ENCODE results near the gene ZNF814.
"Not testable (repeated sequence)": the region's sequence is repeated elsewhere in the genome, so short reads cannot be mapped to it uniquely, and the experiment has no call there.

ZNF814 gene

DNA sequence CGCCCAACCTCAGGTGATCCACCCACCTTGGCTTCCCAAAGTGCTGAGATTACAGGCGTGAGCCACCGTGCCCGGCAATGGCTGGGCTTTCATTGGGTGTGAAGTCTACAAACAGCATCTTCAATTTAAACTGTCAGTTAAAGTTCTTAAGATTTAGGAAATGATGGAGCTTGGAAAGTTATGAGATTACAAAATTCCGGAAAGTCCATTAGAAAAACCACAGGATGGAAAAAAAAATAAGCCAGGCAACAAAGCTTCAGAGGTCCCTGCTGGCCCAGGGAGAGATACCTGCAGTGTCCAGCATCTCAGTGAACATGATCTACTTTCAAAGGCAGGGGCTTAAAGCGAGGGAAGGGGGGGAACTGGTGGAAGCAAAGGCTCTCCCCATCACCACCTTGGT, 63.3 kb downstream of the ZNF814 start:
- in situ Hi-C loops (cut with HindIII; ENCODE audit: low sequenced_read_pairs) = no loop called here
- no peak overlapping the region for H3K4me3 ChIP-seq (ENCODE audit: low read depth, low read length)
- TF ChIP-seq, protein P1, sequence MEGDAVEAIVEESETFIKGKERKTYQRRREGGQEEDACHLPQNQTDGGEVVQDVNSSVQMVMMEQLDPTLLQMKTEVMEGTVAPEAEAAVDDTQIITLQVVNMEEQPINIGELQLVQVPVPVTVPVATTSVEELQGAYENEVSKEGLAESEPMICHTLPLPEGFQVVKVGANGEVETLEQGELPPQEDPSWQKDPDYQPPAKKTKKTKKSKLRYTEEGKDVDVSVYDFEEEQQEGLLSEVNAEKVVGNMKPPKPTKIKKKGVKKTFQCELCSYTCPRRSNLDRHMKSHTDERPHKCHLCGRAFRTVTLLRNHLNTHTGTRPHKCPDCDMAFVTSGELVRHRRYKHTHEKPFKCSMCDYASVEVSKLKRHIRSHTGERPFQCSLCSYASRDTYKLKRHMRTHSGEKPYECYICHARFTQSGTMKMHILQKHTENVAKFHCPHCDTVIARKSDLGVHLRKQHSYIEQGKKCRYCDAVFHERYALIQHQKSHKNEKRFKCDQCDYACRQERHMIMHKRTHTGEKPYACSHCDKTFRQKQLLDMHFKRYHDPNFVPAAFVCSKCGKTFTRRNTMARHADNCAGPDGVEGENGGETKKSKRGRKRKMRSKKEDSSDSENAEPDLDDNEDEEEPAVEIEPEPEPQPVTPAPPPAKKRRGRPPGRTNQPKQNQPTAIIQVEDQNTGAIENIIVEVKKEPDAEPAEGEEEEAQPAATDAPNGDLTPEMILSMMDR (IDR thresholded peaks at IDR 0.05; ENCODE audit: low read depth, low read length, missing control alignments) = no peak
- DNase-seq (ENCODE audit: low read depth) = no peak

DNA sequence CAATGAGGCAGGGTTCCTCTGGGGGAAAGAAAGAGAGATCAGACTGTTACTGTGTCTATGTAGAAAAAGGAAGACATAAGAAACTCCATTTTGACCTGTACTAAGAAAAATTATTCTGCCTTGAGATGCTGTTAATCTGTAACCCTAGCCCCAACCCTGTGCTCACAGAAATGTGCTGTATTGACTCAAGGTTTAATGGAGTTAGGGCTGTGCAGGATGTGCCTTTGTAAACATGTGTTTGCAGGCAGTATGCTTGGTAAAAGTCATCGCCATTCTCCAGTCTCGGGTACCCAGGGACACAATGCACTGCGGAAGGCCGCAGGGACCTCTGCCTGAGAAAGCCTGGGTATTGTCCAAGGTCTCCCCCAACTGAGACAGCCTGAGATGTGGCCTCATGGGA, 65.2 kb downstream of the ZNF814 start:
- in situ Hi-C loops (cut with HindIII; ENCODE audit: low sequenced_read_pairs); H3K4me3 ChIP-seq (ENCODE audit: low read depth, low read length); DNase-seq (ENCODE audit: low read depth): not testable (repeated sequence)

DNA sequence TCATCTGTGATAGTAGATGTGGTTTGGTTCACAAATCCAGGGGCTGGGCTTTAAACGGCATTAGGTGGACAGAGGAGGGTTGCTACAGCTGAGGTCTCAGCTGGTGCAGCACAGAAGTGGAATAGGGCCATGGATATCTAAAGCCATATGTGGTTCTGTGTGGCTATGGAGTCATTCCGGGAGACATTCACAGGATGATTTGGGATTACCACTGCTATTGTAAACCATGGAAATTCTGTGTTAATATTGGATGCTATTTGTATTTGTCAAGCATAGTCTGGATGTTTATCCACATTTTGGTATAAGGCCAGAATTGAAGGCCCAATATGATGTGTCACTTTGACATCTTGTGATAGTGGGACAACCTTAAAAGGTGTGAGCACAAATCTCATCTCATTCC, 65.7 kb downstream of the ZNF814 start:
- H3K4me3 ChIP-seq (ENCODE audit: low read depth, low read length); in situ Hi-C loops (cut with HindIII; ENCODE audit: low sequenced_read_pairs); DNase-seq (ENCODE audit: low read depth): not testable (repeated sequence)

DNA sequence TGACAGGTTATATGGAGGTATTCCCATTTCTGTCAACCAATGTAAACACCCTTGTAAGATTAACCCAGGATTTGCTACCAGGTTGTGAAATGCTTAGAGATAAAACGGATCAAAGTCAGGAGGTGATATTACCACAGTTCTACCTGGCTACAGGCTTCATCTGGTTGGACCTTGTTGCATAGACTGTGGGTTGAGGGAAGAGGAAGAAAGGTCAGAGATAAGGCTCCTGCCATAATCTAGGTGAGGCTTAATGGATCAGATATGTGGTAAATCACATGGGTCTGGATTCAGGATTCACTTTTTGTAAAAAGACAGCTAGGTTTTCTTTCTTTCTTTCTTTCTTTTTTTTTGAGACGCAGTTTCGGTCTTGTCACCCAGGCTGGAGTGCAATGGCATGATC, 67.3 kb downstream of the ZNF814 start:
- in situ Hi-C loops (cut with HindIII; ENCODE audit: low sequenced_read_pairs); DNase-seq (ENCODE audit: low read depth); H3K4me3 ChIP-seq (ENCODE audit: low read depth, low read length): not testable (repeated sequence)

DNA sequence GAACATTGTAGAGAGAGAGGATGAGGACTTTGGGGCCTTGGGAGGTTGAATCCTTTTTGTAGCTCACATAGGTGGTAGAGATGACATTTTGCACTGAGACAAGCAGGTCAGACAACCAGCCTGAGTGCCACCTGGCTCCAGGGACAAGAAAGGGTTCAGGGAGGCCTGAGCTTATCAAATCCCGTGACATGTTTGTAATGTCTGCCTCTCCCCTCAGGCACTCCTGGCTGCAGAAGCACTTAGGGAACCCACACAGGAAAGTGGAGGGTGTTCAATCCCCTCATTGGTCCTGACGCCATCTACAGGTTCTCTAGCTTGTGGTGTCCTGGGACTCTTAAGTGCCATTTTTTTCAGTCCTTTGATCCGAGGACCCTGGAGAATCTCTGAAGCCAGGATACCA, 67.7 kb downstream of the ZNF814 start:
- in situ Hi-C loops (cut with HindIII; ENCODE audit: low sequenced_read_pairs); H3K4me3 ChIP-seq (ENCODE audit: low read depth, low read length); DNase-seq (ENCODE audit: low read depth): not testable (repeated sequence)

DNA sequence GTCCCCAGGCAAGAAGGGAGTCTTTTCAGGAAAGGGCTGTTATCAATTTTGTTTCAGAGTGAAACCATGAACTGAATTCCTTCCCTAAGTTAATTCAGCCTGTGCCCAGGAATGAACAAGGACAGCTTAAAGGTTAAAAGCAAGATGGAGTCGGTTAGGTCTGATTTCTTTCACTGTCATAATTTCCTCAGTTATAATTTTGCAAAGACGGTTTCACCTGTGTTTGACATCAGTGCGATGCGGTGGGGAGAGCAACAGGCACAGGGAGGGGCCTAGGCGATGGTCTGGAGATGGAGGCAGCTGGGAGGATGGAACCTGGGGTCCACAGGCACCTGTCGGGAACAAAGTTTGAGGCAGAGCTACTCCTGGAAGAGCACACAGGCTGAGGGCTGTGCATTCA, 68.2 kb downstream of the ZNF814 start:
- in situ Hi-C loops (cut with HindIII; ENCODE audit: low sequenced_read_pairs) = no loop called here
- TF ChIP-seq, protein P1 (IDR thresholded peaks at IDR 0.05; ENCODE audit: low read depth, low read length, missing control alignments) = no peak

DNA sequence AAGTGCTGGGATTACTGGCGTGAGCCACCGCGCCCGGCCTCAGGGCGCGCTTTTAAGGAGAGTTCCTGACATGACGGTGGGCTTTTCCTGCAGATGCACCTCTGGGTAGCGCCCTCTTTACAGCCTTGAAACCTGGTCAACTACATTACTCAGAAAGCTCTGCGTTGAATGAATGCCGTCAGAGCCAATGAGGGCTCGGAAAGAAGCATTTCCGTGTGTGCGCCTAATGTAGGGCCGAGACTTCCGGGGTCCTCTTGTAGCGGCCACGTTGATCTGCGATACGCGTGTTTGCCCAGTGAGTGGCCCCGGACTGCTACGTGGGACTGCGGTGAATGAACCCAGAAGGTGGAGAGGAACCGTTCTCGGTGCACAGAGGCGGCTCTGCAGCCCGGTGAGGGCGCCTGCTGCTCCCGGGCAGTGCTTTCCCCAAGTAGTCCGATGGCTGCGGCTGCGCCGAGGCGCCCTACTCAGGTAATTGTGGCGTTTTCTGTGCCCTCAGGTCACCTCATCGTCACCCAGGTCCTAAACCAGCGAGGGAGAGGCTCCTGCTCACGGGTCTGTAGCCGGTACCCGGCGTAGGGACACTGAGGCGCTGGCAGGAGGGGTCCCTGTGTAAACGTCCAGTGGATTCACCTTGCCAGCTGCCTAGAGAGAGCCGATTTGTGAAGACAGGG, 69.2 kb downstream of the ZNF814 start:
- TF ChIP-seq, protein P1 (IDR thresholded peaks at IDR 0.05; ENCODE audit: low read depth, low read length, missing control alignments) = peak; percentile 35

More for the DNA sequence above, 68.2 kb downstream of the ZNF814 start:
- H3K4me3 ChIP-seq (ENCODE audit: low read depth, low read length) = peak overlapping the region; percentile 97
- DNase-seq (ENCODE audit: low read depth) = no peak

DNA sequence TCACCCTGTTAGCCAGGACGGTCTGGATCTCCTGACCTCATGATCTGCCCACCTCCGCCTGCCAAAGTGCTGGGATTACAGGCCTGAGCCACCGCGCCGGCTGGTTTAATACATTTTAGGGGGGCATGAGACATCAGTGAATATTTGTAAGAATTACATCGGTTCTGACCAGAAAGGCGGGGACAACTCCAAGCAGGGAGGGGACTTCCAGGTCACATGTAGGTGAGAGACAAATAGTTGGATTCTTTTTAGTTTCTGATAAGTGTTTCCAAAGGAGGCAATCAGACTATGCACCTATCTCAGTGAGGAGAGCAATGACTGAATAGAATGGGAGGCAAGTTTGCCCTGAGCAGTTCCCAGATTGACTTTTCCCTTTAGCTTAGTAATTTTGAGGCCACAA, 70.5 kb downstream of the ZNF814 start:
- TF ChIP-seq, protein P1 (IDR thresholded peaks at IDR 0.05; ENCODE audit: low read depth, low read length, missing control alignments) = no peak
- DNase-seq (ENCODE audit: low read depth) = no peak

More for the DNA sequence above, 69.2 kb downstream of the ZNF814 start:
- peak; percentile 86 for DNase-seq (ENCODE audit: low read depth)
- H3K4me3 ChIP-seq (ENCODE audit: low read depth, low read length) = peak overlapping the region; percentile 97
- in situ Hi-C loops (cut with HindIII; ENCODE audit: low sequenced_read_pairs) = no loop called here

DNA sequence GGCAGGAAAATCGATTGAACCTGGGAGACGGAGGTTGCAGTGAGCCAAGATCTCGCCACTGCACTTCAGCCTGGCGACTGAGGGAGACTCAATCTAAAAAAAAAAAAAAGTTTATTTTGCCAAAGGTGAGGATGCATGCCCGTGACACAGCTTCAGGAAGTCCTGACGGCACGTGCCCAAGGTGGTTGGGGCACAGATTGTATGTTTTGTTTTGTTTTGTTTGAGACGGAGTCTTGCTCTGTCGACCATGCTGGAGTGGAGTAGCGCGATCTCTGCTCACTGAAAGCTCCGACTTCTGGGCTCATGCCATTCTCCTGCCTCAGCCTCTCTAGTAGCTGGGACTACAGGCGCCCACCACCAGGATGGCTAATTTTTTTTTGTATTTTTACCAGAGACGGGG, 70.9 kb downstream of the ZNF814 start:
- DNase-seq (ENCODE audit: low read depth) = no peak
- TF ChIP-seq, protein P1 (IDR thresholded peaks at IDR 0.05; ENCODE audit: low read depth, low read length, missing control alignments) = no peak
- in situ Hi-C loops (cut with HindIII; ENCODE audit: low sequenced_read_pairs) = no loop called here
- H3K4me3 ChIP-seq (ENCODE audit: low read depth, low read length) = no peak overlapping the region

More for the DNA sequence above, 70.5 kb downstream of the ZNF814 start:
- in situ Hi-C loops (cut with HindIII; ENCODE audit: low sequenced_read_pairs) = no loop called here
- no peak overlapping the region for H3K4me3 ChIP-seq (ENCODE audit: low read depth, low read length)

Data from astrocyte of the cerebellum (primary cell).